Thyroid gland (tissue), 4 donors: Measurements from ENCODE around the gene MEGF6. TPM values are rescaled to one million over a fixed set of nuclear protein-coding genes. Genes with fewer than 3 reads are reported as not detected.

Source experiments
- DNase-seq, 2 donors: peaks; one replicate each; pipeline ENCODE4 v3.0.0-alpha.2; 2019
- H3K27ac ChIP-seq, 3 donors: fragments of 200-600 bp; sonication (generic); 1 replicate in 2 of 3; 2 replicates in 1 of 3; pipeline ENCODE4 v1.5.1; 2016 to 2019; ENCODE audit warnings: mild to moderate bottlenecking in 1 of 3, moderate library complexity in 1 of 3
- H3K27me3 ChIP-seq: fragments of 200-600 bp; sonication (generic); one replicate; pipeline ENCODE4 v1.5.1; 2019
- H3K36me3 ChIP-seq, 2 donors: fragments of 200-600 bp; sonication (generic); one replicate each; pipeline ENCODE4 v1.5.1; 2016 to 2019
- H3K4me1 ChIP-seq, 2 donors: fragments of 200-600 bp; sonication (generic); one replicate each; pipeline ENCODE4 v1.5.1; 2017 to 2019
- H3K4me3 ChIP-seq, 3 donors: fragments of 200-600 bp; sonication (generic); replicated peaks in 1 of 3; 1 replicate in 2 of 3; 2 replicates in 1 of 3; pipeline ENCODE4 v1.5.1; 2016; ENCODE audit warnings: mild to moderate bottlenecking in 1 of 3
- H3K9me3 ChIP-seq: fragments of 200-600 bp; sonication (generic); one replicate; pipeline ENCODE4 v1.5.1; 2017
- POLR2A ChIP-seq, 2 donors: fragments of 450-650 bp; IDR thresholded peaks; one replicate each; pipeline ENCODE4 v1.6.1; 2017; ENCODE audit warnings: antibody characterized with exemption in 2 of 2, mild to moderate bottlenecking in 2 of 2, moderate library complexity in 1 of 2
- WGBS, 2 donors: methylation state at CpG; one replicate each; pipeline ENCODE4 v1.1.5; 2017; 5-methylcytosine and 5-hydroxymethylcytosine counted together
- intact Hi-C: fragments of 100-400 bp; cut with DNase I; formaldehyde crosslinking; loops from one replicate; pipeline ENCODE4 v1.15.1; 2023
- total RNA-seq, 4 donors: library from RNA; depleted of rRNA; stranded (reverse); fragments of >200 nt; gene quantifications; one replicate each; pipeline ENCODE4 v1.2.3, GENCODE V29; 2016
- TF ChIP-seq, protein P1 (sequence below), 6 experiments: fragments of 200-600 bp in 3 of 6; fragments of 450-650 bp in 3 of 6; sonication (generic) in 3 of 6; IDR thresholded peaks; one replicate each; pipeline ENCODE4 v1.5.1; 2016 to 2019; ENCODE audit warnings: antibody characterized with exemption in 6 of 6, mild to moderate bottlenecking in 2 of 6, inconsistent platforms in 1 of 6, moderate library complexity in 1 of 6

MEGF6 gene
- total RNA-seq, 4 donors from 2014 or later = 9.4 to 25.8 (median 21.8) TPM

DNA sequence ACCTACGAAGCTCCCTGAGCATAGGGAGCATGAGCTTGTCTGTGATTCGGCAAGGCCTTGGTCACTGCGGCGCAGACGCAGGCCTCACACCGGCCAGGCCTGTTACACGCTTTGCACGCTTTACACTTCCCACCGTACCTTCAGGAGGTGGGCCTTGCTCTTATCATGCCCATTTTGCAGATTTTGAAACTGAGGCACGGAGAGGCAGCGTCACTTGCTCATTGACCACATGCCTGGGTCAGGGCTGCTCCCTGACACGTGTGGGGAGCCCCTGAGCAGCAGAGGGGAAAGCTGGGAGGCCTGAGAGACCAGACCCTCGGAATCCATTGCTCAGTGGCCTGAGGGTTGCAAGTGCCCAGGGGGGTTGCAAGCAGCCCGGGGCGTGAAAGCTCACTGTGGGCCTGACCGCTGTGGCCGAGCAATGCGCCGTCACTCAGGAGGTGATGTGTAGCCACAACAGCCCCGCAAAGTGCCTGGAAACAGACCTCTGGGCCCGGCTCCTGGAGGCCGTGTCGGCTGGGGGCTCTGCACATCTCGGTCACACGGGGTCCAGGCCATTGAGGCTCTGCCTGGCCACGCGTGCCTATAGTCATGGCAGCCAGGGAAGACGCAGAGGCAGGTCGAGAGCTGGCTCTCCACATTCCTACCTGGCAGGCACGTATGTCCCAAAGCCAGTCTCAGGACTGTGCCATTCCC, 149.9 kb downstream of the MEGF6 start:
- Histone ChIP-seq H3K4me3 (no peak overlapping the region), H3K36me3 (no peaks in the 10 kb centered on the region), H3K27ac (no peak overlapping the region), H3K4me1 (no peaks in the 10 kb centered on the region), H3K9me3 (no peaks in the 10 kb centered on the region), H3K27me3 (no peaks in the 10 kb centered on the region)
- DNase-seq = no peak
- intact Hi-C loops = no loop called here
- 95 to 97% methylated on average over 11 to 15 of the region's 30 CpGs for WGBS, 2 donors
- TF ChIP-seq, protein P1, sequence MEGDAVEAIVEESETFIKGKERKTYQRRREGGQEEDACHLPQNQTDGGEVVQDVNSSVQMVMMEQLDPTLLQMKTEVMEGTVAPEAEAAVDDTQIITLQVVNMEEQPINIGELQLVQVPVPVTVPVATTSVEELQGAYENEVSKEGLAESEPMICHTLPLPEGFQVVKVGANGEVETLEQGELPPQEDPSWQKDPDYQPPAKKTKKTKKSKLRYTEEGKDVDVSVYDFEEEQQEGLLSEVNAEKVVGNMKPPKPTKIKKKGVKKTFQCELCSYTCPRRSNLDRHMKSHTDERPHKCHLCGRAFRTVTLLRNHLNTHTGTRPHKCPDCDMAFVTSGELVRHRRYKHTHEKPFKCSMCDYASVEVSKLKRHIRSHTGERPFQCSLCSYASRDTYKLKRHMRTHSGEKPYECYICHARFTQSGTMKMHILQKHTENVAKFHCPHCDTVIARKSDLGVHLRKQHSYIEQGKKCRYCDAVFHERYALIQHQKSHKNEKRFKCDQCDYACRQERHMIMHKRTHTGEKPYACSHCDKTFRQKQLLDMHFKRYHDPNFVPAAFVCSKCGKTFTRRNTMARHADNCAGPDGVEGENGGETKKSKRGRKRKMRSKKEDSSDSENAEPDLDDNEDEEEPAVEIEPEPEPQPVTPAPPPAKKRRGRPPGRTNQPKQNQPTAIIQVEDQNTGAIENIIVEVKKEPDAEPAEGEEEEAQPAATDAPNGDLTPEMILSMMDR (IDR thresholded peaks at IDR 0.05) = no peak
- no peak for TF ChIP-seq POLR2A (IDR thresholded peaks at IDR 0.05)

DNA sequence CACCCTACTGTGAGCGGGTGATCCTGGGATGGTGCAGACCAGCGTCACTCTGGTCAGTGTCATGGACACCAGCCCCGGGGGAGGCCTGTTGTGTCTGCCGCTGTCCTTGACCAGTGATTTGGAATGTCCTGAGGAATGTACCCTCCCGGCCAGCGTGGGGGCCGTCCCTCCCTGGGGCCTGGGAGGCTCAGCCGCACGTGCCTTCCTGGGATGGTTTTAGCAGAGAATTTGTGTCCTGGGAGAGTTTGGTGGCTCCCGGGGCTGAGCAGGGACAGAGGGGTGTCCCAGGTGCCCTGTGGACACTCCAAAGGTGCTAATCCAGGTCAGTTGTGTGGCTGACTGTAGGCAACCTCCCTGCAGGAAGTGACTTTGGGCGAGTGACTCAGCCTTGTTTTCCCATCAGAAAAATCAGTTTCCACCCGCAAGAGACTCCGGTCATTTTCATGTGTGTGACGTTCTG, 150.6 kb downstream of the MEGF6 start:
- Histone ChIP-seq H3K9me3 (no peaks in the 10 kb centered on the region), H3K4me3 (no peak overlapping the region), H3K27me3 (no peaks in the 10 kb centered on the region), H3K4me1 (no peaks in the 10 kb centered on the region), H3K27ac (no peak overlapping the region), H3K36me3 (no peaks in the 10 kb centered on the region)
- WGBS, 2 donors = 54 to 67% methylated on average over 10 to 14 of the region's 14 CpGs
- intact Hi-C loops = no loop called here
- no peak for DNase-seq
- TF ChIP-seq, protein P1 (IDR thresholded peaks at IDR 0.05) = no peak
- no peak for TF ChIP-seq POLR2A (IDR thresholded peaks at IDR 0.05)

DNA sequence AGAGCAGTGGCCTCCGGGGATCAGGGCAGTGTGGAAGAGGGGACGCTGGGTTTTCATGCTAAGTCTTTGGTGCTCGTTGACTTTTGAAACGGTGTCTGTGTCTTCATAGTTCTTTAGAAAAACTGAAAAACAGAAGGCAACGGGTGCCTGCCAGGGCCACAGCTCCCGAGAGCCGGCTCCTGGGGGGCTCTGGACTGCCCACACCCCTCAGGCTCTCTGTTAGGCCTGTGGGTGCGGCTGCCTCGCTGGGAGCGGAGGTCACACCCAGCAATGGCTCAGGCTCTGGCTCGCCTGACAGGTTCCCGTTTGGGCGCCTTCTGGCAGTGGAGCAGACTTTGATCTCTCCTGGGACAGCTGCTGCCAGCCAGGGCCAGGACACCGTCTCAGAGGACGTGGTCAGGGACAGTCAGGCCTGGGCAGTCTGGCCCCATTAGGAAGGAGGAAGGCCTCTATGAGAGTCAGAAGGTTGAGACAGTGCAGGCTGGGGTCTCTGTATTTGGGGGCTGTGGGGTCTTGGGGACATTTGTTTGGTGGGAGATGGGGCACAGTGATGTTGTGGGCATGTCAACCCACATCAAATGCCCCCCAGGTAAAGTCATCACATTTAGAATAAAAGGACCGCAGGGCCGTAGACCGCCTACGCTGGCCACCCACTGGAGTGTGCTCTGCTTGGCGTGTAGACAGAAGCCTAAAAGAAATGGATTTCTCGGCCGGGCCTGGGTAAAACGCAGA, 151.2 kb downstream of the MEGF6 start:
- no peaks in the 10 kb centered on the region for H3K36me3 ChIP-seq
- DNase-seq = no peak
- no peaks in the 10 kb centered on the region for H3K9me3 ChIP-seq
- H3K4me1 ChIP-seq = no peaks in the 10 kb centered on the region
- H3K27me3 ChIP-seq = no peaks in the 10 kb centered on the region
- no peak overlapping the region for H3K4me3 ChIP-seq
- H3K27ac ChIP-seq = no peak overlapping the region
- WGBS, 2 donors = 71 to 87% methylated on average over 17 to 23 of the region's 23 CpGs
- intact Hi-C loops = loop anchor here (10.0 kb wide), 1 partner anchor 265 kb away; no protein-coding TSS in a partner anchor
- no peak for TF ChIP-seq POLR2A (IDR thresholded peaks at IDR 0.05)

DNA sequence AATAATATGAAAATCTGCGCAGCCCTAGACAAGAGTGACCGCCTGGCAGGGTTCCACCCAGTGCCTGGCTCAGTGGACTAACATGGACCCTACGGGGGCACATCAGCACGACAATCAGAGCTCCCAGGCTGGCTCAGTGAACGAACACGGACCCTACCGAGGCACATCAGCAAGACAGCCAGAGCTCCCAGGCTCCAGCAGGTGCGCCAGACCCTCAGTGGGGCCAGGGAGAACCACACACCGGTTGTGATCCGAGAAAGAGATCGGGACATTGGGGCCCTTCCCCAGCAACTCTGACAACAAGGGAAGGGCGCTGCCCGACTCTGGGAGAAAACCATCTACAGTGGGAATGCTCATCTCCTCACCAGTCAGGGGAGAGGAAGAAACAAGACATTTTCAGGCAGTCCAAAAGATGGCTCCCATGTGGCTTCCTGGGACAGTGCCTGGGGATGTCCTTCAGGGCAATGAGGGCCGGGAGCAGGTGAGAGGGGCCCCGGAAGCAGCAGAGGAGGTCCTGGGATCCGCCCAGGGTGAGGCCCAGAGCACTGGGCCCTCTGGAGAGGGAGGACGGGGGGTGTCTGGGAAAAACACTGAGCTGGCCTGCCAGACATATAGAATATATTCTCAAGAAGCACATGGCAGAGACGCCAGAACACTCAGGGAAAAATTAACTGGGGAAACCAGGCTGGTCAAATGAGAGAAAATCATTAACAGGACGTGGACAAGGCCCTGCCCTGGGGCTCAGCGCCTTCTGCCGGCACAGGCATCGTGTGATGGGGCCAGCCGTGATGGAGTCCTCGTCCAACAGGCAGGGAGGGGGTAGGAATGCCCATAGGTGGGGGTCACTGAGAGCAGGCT, 152.0 kb downstream of the MEGF6 start:
- TF ChIP-seq, protein P1 (IDR thresholded peaks at IDR 0.05) = no peak
- TF ChIP-seq POLR2A (IDR thresholded peaks at IDR 0.05) = no peak
- Histone ChIP-seq H3K4me1 (no peaks in the 10 kb centered on the region), H3K9me3 (no peaks in the 10 kb centered on the region), H3K36me3 (no peaks in the 10 kb centered on the region), H3K27me3 (no peaks in the 10 kb centered on the region), H3K27ac (no peak overlapping the region), H3K4me3 (no peak overlapping the region)
- 92 to 94% methylated on average over 23 to 24 of the region's 24 CpGs for WGBS, 2 donors
- intact Hi-C loops = loop anchor here (10.0 kb wide), 1 partner anchor 266 kb away; no protein-coding TSS in a partner anchor
- DNase-seq = no peak
